ENCODE results near the gene DNTT.

Gene DNTT

GRCh38 chr10:96304230-96304629 lies at the start of gene DNTT:
Gene DNTT (plus strand): TSS chr10:96304434. CDS start chr10:96304498, 64 bp downstream.
- DNase-seq (ENCODE audit: low read depth): no peak

GRCh38 chr10:96254976-96255375 lies 49.3 kb upstream of the DNTT start:
- no peak for DNase-seq (ENCODE audit: low read depth)

- DNase-seq (ENCODE audit: low read depth): no peak
Observed at GRCh38 chr10:96255549-96256333, 48.5 kb upstream of the DNTT start.

GRCh38 chr10:96257944-96258343 lies 46.3 kb upstream of the DNTT start:
- no peak for DNase-seq (ENCODE audit: low read depth)

GRCh38 chr10:96259150-96259549 lies 45.1 kb upstream of the DNTT start:
- no peak for DNase-seq (ENCODE audit: low read depth)

- no peak for DNase-seq (ENCODE audit: low read depth)
Observed at GRCh38 chr10:96260014-96260413, 44.2 kb upstream of the DNTT start.

GRCh38 chr10:96261132-96261531 lies 43.1 kb upstream of the DNTT start:
- no peak for DNase-seq (ENCODE audit: low read depth)

GRCh38 chr10:96261930-96262329 lies 42.3 kb upstream of the DNTT start:
- no peak for DNase-seq (ENCODE audit: low read depth)

- no peak for DNase-seq (ENCODE audit: low read depth)
Observed at GRCh38 chr10:96263176-96263575, 41.1 kb upstream of the DNTT start.

- no peak for DNase-seq (ENCODE audit: low read depth)
Observed at GRCh38 chr10:96263669-96264068, 40.6 kb upstream of the DNTT start.

- DNase-seq (ENCODE audit: low read depth): no peak
Observed at GRCh38 chr10:96264938-96265337, 39.3 kb upstream of the DNTT start.

- DNase-seq (ENCODE audit: low read depth): no peak
Observed at GRCh38 chr10:96266118-96266770, 38.0 kb upstream of the DNTT start.

GRCh38 chr10:96267234-96267705 lies 37.0 kb upstream of the DNTT start:
- DNase-seq (ENCODE audit: low read depth): no peak

GRCh38 chr10:96268341-96268909 lies 35.8 kb upstream of the DNTT start:
- no peak for DNase-seq (ENCODE audit: low read depth)

GRCh38 chr10:96269438-96270300 lies 34.6 kb upstream of the DNTT start:
- DNase-seq (ENCODE audit: low read depth): no peak

- no peak for DNase-seq (ENCODE audit: low read depth)
Observed at GRCh38 chr10:96270571-96270970, 33.7 kb upstream of the DNTT start.

- no peak for DNase-seq (ENCODE audit: low read depth)
Observed at GRCh38 chr10:96271016-96271815, 33.0 kb upstream of the DNTT start, which contains the start of gene BLNK. Gene BLNK (minus strand): TSS chr10:96271569. CDS start chr10:96271398, 171 bp downstream.

- no peak for DNase-seq (ENCODE audit: low read depth)
Observed at GRCh38 chr10:96272316-96273280, 31.6 kb upstream of the DNTT start.

- no peak for DNase-seq (ENCODE audit: low read depth)
Observed at GRCh38 chr10:96275685-96276418, 28.4 kb upstream of the DNTT start.

All from GM04504 (cell line).